Measurements from ENCODE around the gene ZNF639. TPM values are rescaled to one million over a fixed set of nuclear protein-coding genes. Genes with fewer than 3 reads are reported as not detected.

The ZNF639 gene
- total RNA-seq, 4 donors from 2014 or later: 31.8 to 52.8 (median 36.8) TPM

- TF ChIP-seq, protein P1, sequence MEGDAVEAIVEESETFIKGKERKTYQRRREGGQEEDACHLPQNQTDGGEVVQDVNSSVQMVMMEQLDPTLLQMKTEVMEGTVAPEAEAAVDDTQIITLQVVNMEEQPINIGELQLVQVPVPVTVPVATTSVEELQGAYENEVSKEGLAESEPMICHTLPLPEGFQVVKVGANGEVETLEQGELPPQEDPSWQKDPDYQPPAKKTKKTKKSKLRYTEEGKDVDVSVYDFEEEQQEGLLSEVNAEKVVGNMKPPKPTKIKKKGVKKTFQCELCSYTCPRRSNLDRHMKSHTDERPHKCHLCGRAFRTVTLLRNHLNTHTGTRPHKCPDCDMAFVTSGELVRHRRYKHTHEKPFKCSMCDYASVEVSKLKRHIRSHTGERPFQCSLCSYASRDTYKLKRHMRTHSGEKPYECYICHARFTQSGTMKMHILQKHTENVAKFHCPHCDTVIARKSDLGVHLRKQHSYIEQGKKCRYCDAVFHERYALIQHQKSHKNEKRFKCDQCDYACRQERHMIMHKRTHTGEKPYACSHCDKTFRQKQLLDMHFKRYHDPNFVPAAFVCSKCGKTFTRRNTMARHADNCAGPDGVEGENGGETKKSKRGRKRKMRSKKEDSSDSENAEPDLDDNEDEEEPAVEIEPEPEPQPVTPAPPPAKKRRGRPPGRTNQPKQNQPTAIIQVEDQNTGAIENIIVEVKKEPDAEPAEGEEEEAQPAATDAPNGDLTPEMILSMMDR (IDR thresholded peaks at IDR 0.05): no peak
- no peak for ATAC-seq (ENCODE audit: low FRiP score)
- no peak for DNase-seq (ENCODE audit: low spot score)
These were observed 41.0 kb upstream of the ZNF639 start for GRCh38 chr3:179281825-179282224.

GRCh38 chr3:179286331-179286730 is 36.5 kb upstream of the ZNF639 start:
- TF ChIP-seq, protein P1 (IDR thresholded peaks at IDR 0.05): no peak
- no peak for DNase-seq (ENCODE audit: low spot score)
- no peak for ATAC-seq (ENCODE audit: low FRiP score)

- no peak for DNase-seq (ENCODE audit: low spot score)
- ATAC-seq (ENCODE audit: low FRiP score): no peak
- TF ChIP-seq, protein P1 (IDR thresholded peaks at IDR 0.05): no peak
These were observed 34.0 kb upstream of the ZNF639 start for GRCh38 chr3:179288845-179289244.

DNA sequence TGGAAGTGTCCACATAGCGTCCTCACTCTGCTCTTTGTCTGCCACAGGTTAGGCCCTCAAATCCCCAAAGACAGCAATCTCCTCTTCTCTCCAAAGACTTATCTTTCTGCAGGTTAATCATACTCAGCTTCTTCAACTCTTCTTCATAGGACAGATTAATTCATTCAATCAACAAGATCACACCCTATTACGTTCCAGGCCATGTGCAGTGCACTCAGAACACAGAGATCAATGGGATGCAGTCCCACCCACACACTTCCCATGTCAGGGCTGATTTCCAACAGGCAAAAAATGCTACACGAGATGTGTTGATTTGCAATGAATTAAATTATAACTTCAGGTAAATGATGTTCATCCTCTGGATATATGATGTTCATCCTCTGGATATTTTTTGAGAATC is 33.5 kb upstream of the ZNF639 start:
- DNase-seq (ENCODE audit: low spot score) (no peak), ATAC-seq (ENCODE audit: low FRiP score) (no peak)
- TF ChIP-seq, protein P1 (IDR thresholded peaks at IDR 0.05): no peak

- TF ChIP-seq, protein P1 (IDR thresholded peaks at IDR 0.05): no peak
- DNase-seq (ENCODE audit: low spot score): no peak
- no peak for ATAC-seq (ENCODE audit: low FRiP score)
These were observed 30.4 kb upstream of the ZNF639 start for GRCh38 chr3:179292450-179292849.

DNA sequence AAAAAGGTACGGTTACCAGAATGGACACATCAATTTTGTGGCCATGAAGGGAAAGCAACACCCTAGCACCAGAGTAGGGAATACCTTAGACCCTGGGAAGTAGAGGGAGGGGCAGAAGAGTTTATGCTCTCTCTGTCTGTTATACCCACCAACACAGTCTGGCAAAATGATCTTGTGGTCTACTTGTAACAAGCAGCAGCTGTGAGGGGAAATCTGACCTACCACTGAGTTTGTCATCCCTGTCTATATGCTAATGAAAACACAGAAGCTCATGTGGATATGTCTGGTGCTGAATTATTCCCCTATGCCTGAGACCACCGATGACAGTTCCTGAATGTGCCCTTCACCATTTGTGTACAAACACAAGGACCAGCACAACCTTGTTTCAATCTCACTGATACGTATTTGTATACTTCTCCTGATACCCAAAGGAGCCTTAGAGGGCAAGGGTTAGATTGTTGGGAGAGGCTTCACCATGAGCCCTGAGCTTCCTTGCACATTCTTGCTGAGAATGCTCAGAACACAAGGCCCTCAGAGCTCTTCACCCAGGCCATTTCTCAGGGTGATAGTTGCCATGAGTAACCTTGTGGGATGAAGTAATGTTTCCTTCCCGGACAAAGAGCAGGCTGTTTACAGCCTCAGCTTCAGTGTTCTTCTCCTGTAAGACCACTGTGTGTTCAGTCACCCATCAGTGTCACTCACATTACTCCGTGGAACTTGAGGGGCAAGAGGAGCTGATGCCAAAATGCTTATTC is 24.7 kb upstream of the ZNF639 start:
- no peak for DNase-seq (ENCODE audit: low spot score)
- TF ChIP-seq, protein P1 (IDR thresholded peaks at IDR 0.05): no peak
- ATAC-seq (ENCODE audit: low FRiP score): no peak

- ATAC-seq (ENCODE audit: low FRiP score) (no peak), DNase-seq (ENCODE audit: low spot score) (no peak)
- TF ChIP-seq, protein P1 (IDR thresholded peaks at IDR 0.05): no peak
These were observed 23.5 kb upstream of the ZNF639 start for GRCh38 chr3:179299316-179299715.
